Activated CD4-positive, alpha-beta T cell treated with anti-CD3 and anti-CD28 coated beads for 36 hours (primary cell): ENCODE measurements around the gene GALNT18. TPM values are rescaled to one million over a fixed set of nuclear protein-coding genes. Genes with fewer than 3 reads are reported as not detected.

Experiments
- ATAC-seq: fragments of 200-7000 bp; cut with Tn5 transposase; one replicate; pipeline ENCODE4 v1.10.0; 2021; ENCODE audit warnings: mild to moderate bottlenecking, moderate library complexity
- CTCF ChIA-PET: fragments of 350-600 bp; sonication (Branson Sonifier 250); formaldehyde crosslinking; loops from one replicate; lab custom pipeline; 2021; ENCODE audit warnings: antibody characterized with exemption; lab: Charles Lee
- POLR2A ChIA-PET: fragments of 350-600 bp; sonication (Branson Sonifier 250); formaldehyde crosslinking; loops from one replicate; lab custom pipeline; 2021; ENCODE audit warnings: antibody characterized with exemption, inconsistent platforms; lab: Charles Lee
- DNase-seq: peaks from one replicate; pipeline ENCODE4 v3.0.0-alpha.2; 2020
- H3K27ac Mint-ChIP-seq: one replicate; pipeline ENCODE4 v1.8.0; 2021; ENCODE audit warnings: mixed read lengths
- H3K27me3 Mint-ChIP-seq: one replicate; pipeline ENCODE4 v1.8.0; 2021; ENCODE audit warnings: mixed read lengths
- H3K36me3 Mint-ChIP-seq: one replicate; pipeline ENCODE4 v1.8.0; 2021; ENCODE audit warnings: low read depth, mixed read lengths
- H3K4me1 Mint-ChIP-seq: one replicate; pipeline ENCODE4 v1.8.0; 2021; ENCODE audit warnings: mixed read lengths
- H3K4me3 Mint-ChIP-seq: one replicate; pipeline ENCODE4 v1.8.0; 2021; ENCODE audit warnings: mild to moderate bottlenecking, moderate library complexity, mixed read lengths
- H3K9me3 Mint-ChIP-seq: one replicate; pipeline ENCODE4 v1.8.0; 2021; ENCODE audit warnings: low read depth, mixed read lengths
- intact Hi-C, 2 experiments: fragments of 100-400 bp; cut with DNase I in 1 of 2; cut with micrococcal nuclease in 1 of 2; formaldehyde crosslinking; loops; one replicate each; pipeline versions ENCODE4 v1.14.2 to v1.15.1; 2022 to 2024; cut with DNase I, micrococcal nuclease
- total RNA-seq, 2 experiments: library from RNA; stranded (reverse); gene quantifications; one replicate each; pipeline ENCODE4 v1.2.3, GENCODE V29; 2021

The GALNT18 gene
- total RNA-seq, 2 experiments from 2014 or later, result 6.9 to 8.8 TPM

DNA sequence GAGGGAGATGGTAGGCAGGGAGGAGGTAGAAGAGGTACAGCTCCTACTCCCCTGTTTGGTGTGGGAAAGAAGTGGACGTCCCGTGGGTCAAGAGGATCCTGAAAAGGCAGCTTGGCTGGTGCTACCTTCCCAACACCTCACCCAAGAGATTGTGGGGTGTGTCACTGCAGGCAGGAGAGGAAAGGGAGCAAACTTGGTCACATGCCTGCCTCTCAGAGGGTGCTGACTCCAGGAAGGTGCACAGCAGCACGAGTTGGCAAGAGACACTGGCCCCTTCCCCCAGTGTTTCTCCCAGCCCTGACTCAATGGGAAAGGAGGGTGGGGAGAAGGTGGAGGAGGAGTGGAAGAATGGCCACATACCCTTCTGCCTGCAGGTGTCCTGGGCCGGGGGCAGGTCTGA, 368.3 kb downstream of the GALNT18 start:
- Mint-ChIP-seq H3K4me3 (no peak overlapping the region), H3K27me3 (peaks cover 7% of the 10 kb centered on the region), H3K36me3 (no peaks in the 10 kb centered on the region), H3K9me3 (no peaks in the 10 kb centered on the region), H3K27ac (no peak overlapping the region), H3K4me1 (no peaks in the 10 kb centered on the region)
- ChIA-PET POLR2A (no interaction called here), CTCF (no interaction called here)
- DNase-seq, result no peak
- intact Hi-C loops, result no loop called here
- no peak for ATAC-seq

DNA sequence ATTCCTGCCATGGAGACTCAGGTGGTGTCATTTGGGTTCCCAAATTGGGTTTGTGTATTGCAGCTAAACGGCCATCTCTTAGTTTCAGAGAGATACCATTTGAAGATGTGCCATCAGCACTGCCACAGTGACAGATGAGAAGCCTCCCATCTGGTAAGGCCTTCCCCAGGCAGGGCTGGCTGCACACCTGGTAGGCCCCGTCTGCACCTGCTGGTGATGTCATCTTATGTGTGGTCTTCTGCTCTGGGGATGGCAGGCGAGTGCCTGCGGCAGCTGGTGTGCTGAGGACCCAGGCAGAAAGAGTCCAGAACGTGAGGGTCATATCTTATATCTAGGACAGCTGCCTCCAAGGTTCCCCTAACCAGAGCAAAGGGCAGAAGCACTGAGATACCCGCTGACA, 369.4 kb downstream of the GALNT18 start:
- ATAC-seq (no peak), DNase-seq (no peak)
- Mint-ChIP-seq H3K27ac (no peak overlapping the region), H3K4me3 (no peak overlapping the region), H3K36me3 (no peaks in the 10 kb centered on the region), H3K27me3 (peaks cover 5% of the 10 kb centered on the region), H3K4me1 (no peaks in the 10 kb centered on the region), H3K9me3 (no peaks in the 10 kb centered on the region)
- ChIA-PET POLR2A (no interaction called here), CTCF (no interaction called here)
- intact Hi-C loops, result no loop called here

DNA sequence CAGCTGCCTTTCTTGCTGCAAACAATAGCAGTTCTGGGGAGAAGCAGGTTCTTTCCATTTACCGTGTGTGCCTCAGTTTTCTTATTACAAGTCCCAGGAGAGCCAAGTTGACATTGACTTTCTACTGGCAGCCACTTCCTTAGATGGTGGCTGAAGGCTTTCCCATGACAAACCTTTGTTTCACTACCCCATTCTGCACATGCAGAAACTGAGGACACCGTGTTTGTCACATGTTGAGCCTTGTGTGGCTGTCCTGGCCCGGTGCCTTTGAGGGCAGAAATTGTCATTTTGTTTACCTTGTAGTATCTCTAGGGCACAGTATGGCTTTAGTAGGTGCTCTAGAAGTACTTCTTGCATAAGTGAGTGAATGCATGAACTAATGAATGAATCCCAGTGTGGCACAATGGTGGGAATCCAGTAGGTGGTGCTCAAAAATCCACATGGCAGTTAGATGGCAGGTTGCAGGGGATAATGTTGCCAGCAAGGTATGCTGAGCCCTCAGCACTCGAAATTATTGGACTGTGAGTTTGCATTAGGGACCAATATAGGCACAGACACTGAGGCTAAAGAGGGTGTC, 370.3 kb downstream of the GALNT18 start:
- intact Hi-C loops, result no loop called here
- ATAC-seq, result no peak
- H3K4me1 Mint-ChIP-seq, result no peaks in the 10 kb centered on the region
- H3K27me3 Mint-ChIP-seq, result peaks cover 2% of the 10 kb centered on the region
- ChIA-PET CTCF (no interaction called here), POLR2A (no interaction called here)
- H3K4me3 Mint-ChIP-seq, result no peak overlapping the region
- H3K27ac Mint-ChIP-seq, result no peak overlapping the region
- H3K36me3 Mint-ChIP-seq, result no peaks in the 10 kb centered on the region
- no peak for DNase-seq
- H3K9me3 Mint-ChIP-seq, result no peaks in the 10 kb centered on the region

DNA sequence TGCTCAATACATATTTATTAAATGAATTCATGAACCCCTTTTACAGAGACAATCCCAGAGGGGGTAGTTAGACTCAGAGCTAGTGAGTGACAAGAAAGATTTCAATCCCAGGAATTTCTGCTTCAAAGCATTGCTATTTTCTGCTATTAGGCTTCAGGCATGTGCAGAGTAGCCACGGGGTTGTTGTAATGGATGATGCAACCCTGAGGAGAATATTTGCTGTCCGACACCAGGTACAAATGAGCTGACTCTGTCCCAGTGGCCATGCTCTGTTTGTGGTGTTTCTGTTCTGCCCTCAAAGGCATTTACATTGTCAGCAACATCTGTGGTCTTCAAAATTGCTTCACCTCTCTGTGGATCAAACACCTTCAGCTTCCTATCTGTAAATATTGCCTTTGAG, 371.3 kb downstream of the GALNT18 start:
- DNase-seq, result no peak
- CTCF ChIA-PET, result interaction anchor here (0.6 kb wide), 1 partner anchor 211 kb away, joined by 3 read pairs; no protein-coding TSS in a partner anchor
- H3K27ac Mint-ChIP-seq, result no peak overlapping the region
- peaks cover 2% of the 10 kb centered on the region for H3K27me3 Mint-ChIP-seq
- H3K4me3 Mint-ChIP-seq, result no peak overlapping the region
- no peaks in the 10 kb centered on the region for H3K9me3 Mint-ChIP-seq
- no peaks in the 10 kb centered on the region for H3K4me1 Mint-ChIP-seq
- ATAC-seq, result no peak
- H3K36me3 Mint-ChIP-seq, result no peaks in the 10 kb centered on the region
- POLR2A ChIA-PET, result no interaction called here
- intact Hi-C loops, result no loop called here

DNA sequence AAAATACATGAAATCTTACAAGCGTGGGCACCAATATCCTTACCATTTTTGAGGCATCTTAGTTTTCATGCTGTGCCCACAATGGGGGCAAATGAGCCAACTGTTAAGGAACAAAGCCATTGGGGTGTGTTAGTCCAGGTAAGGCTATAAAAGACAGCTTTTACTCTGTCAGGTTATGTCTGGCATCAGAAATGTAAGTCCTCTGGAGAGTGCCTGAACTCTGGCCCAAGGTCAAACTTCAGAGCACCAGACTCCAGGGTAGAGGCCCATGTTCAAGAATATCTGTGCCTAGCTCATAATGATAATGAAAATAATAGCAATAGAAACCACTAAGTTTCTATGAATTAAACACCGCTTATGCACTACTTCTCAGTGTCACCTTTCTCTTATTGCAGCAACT, 374.2 kb downstream of the GALNT18 start:
- no peak for DNase-seq
- ChIA-PET POLR2A (no interaction called here), CTCF (no interaction called here)
- Mint-ChIP-seq H3K27me3 (peaks cover 2% of the 10 kb centered on the region), H3K4me3 (no peak overlapping the region), H3K9me3 (no peaks in the 10 kb centered on the region), H3K27ac (no peak overlapping the region), H3K4me1 (peaks cover 21% of the 10 kb centered on the region), H3K36me3 (no peaks in the 10 kb centered on the region)
- intact Hi-C loops, result no loop called here
- ATAC-seq, result no peak

DNA sequence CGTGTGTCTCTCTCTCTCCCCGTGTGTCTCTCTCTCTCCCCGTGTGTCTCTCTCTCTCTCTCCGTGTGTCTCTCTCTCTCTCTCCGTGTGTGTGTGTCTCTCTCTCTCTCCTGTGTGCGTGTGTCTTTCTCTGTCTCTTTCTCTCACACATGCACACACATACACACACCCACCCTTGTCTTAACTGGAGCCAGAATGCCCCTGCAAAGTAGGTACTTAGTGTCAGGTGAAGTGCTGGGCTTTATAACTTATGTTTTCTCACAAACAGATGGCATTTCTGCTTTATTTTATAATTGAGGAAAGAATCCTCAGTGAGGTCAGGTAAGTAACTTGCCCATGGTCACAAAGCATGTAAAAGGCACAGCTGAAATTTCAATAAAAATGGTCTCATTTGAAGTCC, 374.7 kb downstream of the GALNT18 start:
- Mint-ChIP-seq H3K4me3 (no peak overlapping the region), H3K9me3 (no peaks in the 10 kb centered on the region), H3K27me3 (peaks cover 2% of the 10 kb centered on the region), H3K4me1 (peaks cover 25% of the 10 kb centered on the region), H3K27ac (no peak overlapping the region), H3K36me3 (no peaks in the 10 kb centered on the region)
- ChIA-PET POLR2A (no interaction called here), CTCF (no interaction called here)
- ATAC-seq, result no peak
- intact Hi-C loops, result no loop called here
- DNase-seq, result no peak

DNA sequence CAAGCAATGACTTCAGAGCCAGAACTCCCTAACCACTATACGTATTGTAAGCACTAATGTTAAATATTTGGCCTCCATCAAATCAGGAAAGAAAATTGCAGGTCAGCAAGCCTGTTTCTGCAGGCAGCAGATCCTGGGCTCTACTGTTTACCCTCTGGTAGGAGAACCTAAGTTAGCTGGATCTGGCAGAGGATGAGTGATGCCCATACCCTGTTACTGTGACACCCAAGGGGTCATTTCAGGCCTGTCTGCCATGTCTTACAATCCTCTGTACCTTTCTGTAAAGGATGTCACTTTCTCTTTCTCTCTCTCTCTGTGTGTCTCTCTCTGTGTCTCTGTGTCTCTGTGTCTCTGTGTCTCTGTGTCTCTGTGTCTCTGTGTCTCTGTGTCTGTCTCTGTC, 375.6 kb downstream of the GALNT18 start:
- H3K27me3 Mint-ChIP-seq, result peaks cover under 1% of the 10 kb centered on the region
- intact Hi-C loops, result no loop called here
- H3K9me3 Mint-ChIP-seq, result no peaks in the 10 kb centered on the region
- H3K36me3 Mint-ChIP-seq, result no peaks in the 10 kb centered on the region
- no peak overlapping the region for H3K4me3 Mint-ChIP-seq
- DNase-seq, result no peak
- H3K27ac Mint-ChIP-seq, result no peak overlapping the region
- CTCF ChIA-PET, result no interaction called here
- ATAC-seq, result no peak
- peaks cover 25% of the 10 kb centered on the region for H3K4me1 Mint-ChIP-seq
- POLR2A ChIA-PET, result no interaction called here

DNA sequence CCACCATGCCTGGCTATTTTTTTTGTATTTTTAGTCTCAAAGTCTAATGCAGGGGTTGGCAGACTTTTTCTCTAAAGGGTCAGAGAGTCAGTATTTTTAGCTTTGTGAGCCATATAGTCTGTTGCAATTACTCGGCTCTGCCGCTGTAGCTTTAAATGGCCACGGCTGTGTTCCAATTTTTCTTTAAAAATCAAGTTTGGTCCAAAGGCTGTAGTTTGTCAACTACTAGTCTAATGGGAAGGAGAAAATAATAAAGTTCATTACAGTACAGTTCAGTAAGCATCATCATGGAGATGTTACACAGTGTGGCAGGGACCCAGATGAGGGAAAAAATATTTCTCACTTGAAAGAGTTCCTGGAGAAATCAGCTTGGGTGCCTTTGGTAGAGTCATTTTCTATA, 376.4 kb downstream of the GALNT18 start:
- no peaks in the 10 kb centered on the region for H3K36me3 Mint-ChIP-seq
- no peaks in the 10 kb centered on the region for H3K9me3 Mint-ChIP-seq
- ChIA-PET CTCF (no interaction called here), POLR2A (no interaction called here)
- ATAC-seq, result no peak
- intact Hi-C loops, result no loop called here
- no peak overlapping the region for H3K4me3 Mint-ChIP-seq
- no peaks in the 10 kb centered on the region for H3K27me3 Mint-ChIP-seq
- no peak overlapping the region for H3K27ac Mint-ChIP-seq
- DNase-seq, result no peak
- H3K4me1 Mint-ChIP-seq, result peaks cover 25% of the 10 kb centered on the region

DNA sequence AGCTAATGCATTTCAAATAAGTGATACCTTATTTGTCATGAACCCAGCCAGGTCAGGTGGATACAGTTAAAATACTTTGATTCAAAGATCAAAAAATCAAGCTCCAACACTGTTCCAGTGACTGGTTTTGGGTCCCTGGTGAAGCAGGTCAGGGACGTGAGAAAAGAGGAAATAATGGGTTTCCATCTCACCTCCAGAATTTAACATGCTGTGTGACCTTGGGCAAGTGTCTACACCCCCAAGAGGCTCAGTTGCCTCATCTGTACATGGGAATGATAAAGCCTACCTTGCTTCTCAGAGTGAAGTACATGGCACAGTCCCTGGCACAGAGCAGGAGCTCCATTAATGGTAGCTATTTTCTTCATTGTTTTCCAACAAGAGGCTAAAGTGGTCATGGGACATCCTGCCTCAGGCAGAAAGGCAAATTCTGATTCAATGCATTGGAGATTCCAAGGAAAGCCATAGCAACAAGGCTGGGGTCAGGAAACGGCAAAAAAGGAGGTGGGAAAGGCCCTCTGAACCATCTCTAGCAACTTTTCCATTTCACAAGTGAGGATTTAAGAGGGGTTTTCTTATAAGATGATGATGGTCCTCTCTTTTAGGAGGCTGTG, 377.2 kb downstream of the GALNT18 start:
- no peak overlapping the region for H3K4me3 Mint-ChIP-seq
- no peaks in the 10 kb centered on the region for H3K9me3 Mint-ChIP-seq
- CTCF ChIA-PET, result interaction anchor here (0.7 kb wide), 1 partner anchor 1365 kb away, joined by 3 read pairs; no protein-coding TSS in a partner anchor
- ATAC-seq, result no peak
- H3K27me3 Mint-ChIP-seq, result no peaks in the 10 kb centered on the region
- no peaks in the 10 kb centered on the region for H3K36me3 Mint-ChIP-seq
- H3K27ac Mint-ChIP-seq, result no peak overlapping the region
- H3K4me1 Mint-ChIP-seq, result peaks cover 25% of the 10 kb centered on the region
- DNase-seq, result no peak
- intact Hi-C loops, result no loop called here
- POLR2A ChIA-PET, result no interaction called here

DNA sequence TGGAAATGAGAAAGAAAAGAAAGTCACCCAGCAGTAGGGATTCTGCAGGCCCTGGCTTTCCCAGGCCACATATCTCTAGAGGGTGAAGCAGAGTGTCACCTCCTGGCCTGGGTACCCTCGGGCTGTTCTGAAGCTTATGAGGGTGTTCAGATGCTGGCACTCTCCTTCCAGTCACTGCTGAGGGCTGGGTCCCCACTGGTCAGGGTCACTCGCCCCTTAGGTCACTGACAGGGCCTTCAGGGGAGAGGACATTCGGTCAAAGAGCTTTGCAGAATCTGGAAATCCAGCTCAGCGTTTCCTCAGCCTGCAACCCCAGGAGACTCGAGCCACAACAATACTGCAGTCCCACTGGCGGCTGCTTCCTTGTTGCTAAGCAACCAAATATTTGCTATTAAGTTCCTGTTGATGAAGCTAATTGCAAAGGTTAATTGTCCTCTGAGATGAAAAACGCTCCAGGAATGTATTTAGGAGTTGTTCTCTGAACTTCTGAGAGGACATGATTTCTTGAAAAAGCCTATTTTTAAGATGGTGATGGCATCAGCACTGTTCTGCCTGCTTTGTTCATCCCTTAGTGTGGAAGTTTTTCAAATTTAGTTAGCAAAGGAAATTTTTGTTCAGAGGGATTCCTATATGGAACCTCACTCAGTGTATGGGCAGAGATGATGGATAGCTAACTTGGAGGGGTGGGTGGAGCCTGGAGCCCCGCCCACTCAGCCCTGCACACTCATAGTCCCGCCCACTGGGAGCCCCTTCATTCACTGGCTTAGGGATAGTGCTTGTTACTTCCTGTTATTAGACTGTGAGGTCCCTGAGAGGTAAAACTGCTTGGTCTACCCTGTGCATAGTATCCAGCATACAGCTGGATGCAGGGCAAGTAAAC, 378.0 kb downstream of the GALNT18 start:
- peaks cover 25% of the 10 kb centered on the region for H3K4me1 Mint-ChIP-seq
- intact Hi-C loops, result no loop called here
- H3K27me3 Mint-ChIP-seq, result no peaks in the 10 kb centered on the region
- DNase-seq, result peak; percentile 43
- no peaks in the 10 kb centered on the region for H3K9me3 Mint-ChIP-seq
- no peaks in the 10 kb centered on the region for H3K36me3 Mint-ChIP-seq
- no peak overlapping the region for H3K27ac Mint-ChIP-seq
- POLR2A ChIA-PET, result no interaction called here
- CTCF ChIA-PET, result interaction anchor here (0.7 kb wide), 1 partner anchor 1366 kb away, joined by 3 read pairs; no protein-coding TSS in a partner anchor
- ATAC-seq, result peak; percentile 61
- H3K4me3 Mint-ChIP-seq, result no peak overlapping the region

DNA sequence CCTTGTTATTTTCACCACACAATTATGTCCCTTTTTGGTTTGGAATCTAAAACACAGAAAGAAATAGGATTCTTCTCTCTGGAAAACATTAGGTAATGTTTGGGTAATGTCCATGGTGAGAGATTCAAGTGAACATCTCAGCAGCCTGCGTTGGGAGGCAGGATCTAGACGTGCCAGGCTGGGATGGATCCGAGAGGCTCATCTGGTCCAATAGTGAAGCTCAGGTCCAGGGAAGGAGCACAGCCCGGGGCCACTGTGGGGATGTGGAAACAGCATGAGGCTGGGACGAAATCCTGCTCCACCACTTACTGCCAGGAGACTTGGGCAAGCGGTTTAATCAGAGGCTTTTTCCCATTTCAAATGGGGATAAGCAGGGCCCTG, 378.6 kb downstream of the GALNT18 start:
- no peaks in the 10 kb centered on the region for H3K36me3 Mint-ChIP-seq
- H3K4me1 Mint-ChIP-seq, result peaks cover 25% of the 10 kb centered on the region
- ATAC-seq, result no peak
- no peak for DNase-seq
- H3K27ac Mint-ChIP-seq, result no peak overlapping the region
- H3K27me3 Mint-ChIP-seq, result no peaks in the 10 kb centered on the region
- ChIA-PET CTCF (no interaction called here), POLR2A (no interaction called here)
- no peak overlapping the region for H3K4me3 Mint-ChIP-seq
- intact Hi-C loops, result no loop called here
- no peaks in the 10 kb centered on the region for H3K9me3 Mint-ChIP-seq

DNA sequence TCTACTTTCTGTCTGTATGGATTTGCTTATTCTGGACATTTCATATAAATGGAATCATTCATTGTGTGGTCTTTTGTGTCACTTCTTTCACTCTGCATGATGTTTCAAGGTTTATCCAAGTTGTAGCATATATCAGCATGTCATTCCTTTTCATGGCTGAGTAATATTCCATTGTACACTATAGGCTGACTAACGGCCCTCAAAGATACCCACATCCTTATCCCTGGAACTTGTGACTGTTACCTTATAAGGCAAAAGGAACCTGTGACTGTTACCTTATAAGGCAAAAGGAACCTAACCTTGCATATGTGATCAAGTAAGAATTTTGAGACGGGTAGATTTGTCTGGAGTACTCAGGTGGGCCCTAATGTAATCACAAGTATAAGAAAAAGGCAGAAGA, 380.5 kb downstream of the GALNT18 start:
- H3K4me1 Mint-ChIP-seq, result peaks cover 25% of the 10 kb centered on the region
- H3K27me3 Mint-ChIP-seq, result no peaks in the 10 kb centered on the region
- no peaks in the 10 kb centered on the region for H3K36me3 Mint-ChIP-seq
- ChIA-PET POLR2A (no interaction called here), CTCF (interaction anchor here (0.6 kb wide), 1 partner anchor 19 kb away, joined by 4 read pairs; no protein-coding TSS in a partner anchor)
- no peak overlapping the region for H3K4me3 Mint-ChIP-seq
- H3K9me3 Mint-ChIP-seq, result no peaks in the 10 kb centered on the region
- ATAC-seq (no peak), DNase-seq (no peak)
- intact Hi-C loops, result no loop called here
- no peak overlapping the region for H3K27ac Mint-ChIP-seq
